Adipocyte (in vitro differentiated cells): ENCODE data around the gene C1orf52.

Source experiments
- DNase-seq: peaks from one replicate; pipeline ENCODE4 v3.0.0-alpha.2; 2015; ENCODE audit warnings: low read depth
- H3K27me3 ChIP-seq: replicated peaks from 2 replicates; pipeline ENCODE4 v1.7.0; 2013; ENCODE audit warnings: mild to moderate bottlenecking, low read length, moderate library complexity; ENCODE audit not compliant: control insufficient read depth, insufficient read depth
- H3K36me3 ChIP-seq: 2 replicates; pipeline ENCODE4 v1.7.0; 2013; ENCODE audit warnings: low read length, mild to moderate bottlenecking, moderate library complexity; ENCODE audit not compliant: control insufficient read depth, insufficient read depth, severe bottlenecking
- H3K4me1 ChIP-seq: 2 replicates; pipeline ENCODE4 v1.7.0; 2013; ENCODE audit warnings: mild to moderate bottlenecking, low read length, moderate library complexity; ENCODE audit not compliant: control insufficient read depth, insufficient read depth
- H3K4me3 ChIP-seq: 2 replicates; pipeline ENCODE4 v1.7.0; 2013; ENCODE audit warnings: mild to moderate bottlenecking, low read length, moderate library complexity
- H3K9ac ChIP-seq: 2 replicates; pipeline ENCODE4 v1.7.0; 2013; ENCODE audit warnings: mild to moderate bottlenecking, low read length, moderate library complexity
- H3K9me3 ChIP-seq: 2 replicates; pipeline ENCODE4 v1.7.0; 2013; ENCODE audit warnings: mild to moderate bottlenecking, low read length, moderate library complexity; ENCODE audit not compliant: control insufficient read depth

Gene C1orf52

GRCh38 chr1:85228972-85229371 lies 30.5 kb downstream of the C1orf52 start:
- DNase-seq = peak; percentile 56
- no peaks in the 10 kb centered on the region for H3K27me3 ChIP-seq
- H3K9me3 ChIP-seq = no peaks in the 10 kb centered on the region
- H3K9ac ChIP-seq = no peak overlapping the region
- no peaks in the 10 kb centered on the region for H3K36me3 ChIP-seq
- peaks cover 17% of the 10 kb centered on the region for H3K4me1 ChIP-seq
- no peak overlapping the region for H3K4me3 ChIP-seq

GRCh38 chr1:85225624-85226380 lies 33.7 kb downstream of the C1orf52 start:
- Histone ChIP-seq H3K4me3 (peak overlapping the region; percentile 24), H3K36me3 (no peaks in the 10 kb centered on the region), H3K9me3 (no peaks in the 10 kb centered on the region), H3K4me1 (peaks cover 17% of the 10 kb centered on the region), H3K9ac (no peak overlapping the region), H3K27me3 (no peaks in the 10 kb centered on the region)
- peak; percentile 45 for DNase-seq

DNA sequence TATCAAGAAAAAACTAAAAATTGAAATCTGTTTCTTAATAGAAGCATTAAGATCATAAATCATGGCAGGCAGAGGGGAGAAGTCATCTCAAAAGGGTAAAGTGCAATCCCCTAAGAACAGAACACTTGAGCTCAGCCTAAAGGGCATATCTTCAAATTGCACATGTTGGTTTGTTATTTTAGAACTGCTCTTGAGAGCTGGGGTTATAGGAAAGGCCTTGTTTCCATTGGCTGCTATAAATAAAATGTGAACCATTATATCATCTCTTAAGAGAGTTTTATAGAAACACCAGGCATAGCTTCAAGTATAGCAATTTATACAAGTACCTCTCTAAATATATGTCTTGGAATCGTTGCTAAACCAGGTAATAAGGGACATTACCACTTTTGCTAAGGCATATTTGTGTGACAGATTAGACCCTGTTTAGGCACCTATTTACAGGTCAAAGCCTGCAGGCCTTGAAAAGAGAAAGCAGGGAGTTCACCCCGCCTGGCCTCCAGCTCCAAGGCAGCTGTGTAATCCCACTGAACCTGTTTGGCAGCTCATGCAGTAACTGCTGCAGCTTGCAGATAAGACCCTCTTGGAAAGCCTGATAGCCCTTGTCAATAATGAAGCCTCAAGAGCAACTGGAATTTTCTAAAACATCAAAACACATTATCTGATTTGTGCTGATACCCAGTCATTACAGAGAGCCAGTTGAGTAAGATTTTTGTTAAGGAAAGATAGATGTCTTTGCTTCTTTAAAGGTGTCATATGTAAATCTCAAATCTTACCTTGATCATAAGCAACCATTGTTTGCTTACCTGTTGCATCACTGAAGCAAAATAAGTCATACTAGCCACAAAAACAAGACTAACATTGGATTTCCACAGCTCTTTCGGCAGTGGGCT lies 34.5 kb downstream of the C1orf52 start:
- H3K9me3 ChIP-seq = no peaks in the 10 kb centered on the region
- peaks cover 17% of the 10 kb centered on the region for H3K4me1 ChIP-seq
- H3K27me3 ChIP-seq = no peaks in the 10 kb centered on the region
- H3K9ac ChIP-seq = no peak overlapping the region
- no peaks in the 10 kb centered on the region for H3K36me3 ChIP-seq
- H3K4me3 ChIP-seq = no peak overlapping the region
- DNase-seq = peak; percentile 39

DNA sequence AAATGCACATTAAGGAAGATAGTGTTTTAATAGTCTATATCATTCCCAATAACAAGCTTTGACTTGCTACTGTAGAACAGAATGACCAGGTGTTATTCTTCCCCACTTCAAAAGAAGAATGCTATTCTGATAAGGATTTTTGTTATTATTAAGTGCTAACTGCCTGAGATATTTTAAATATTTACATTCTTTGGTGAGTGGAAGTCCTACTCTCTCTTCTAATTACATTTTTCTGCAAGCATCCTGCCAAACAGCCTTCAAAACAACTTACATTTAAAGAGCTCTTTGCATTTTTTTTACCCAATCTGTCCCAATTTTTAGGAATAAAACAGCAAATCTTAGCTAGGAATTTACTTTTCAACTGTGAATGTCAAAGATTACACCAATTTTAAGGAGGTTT lies 35.2 kb downstream of the C1orf52 start:
- Histone ChIP-seq H3K4me1 (peaks cover 17% of the 10 kb centered on the region), H3K4me3 (no peak overlapping the region), H3K27me3 (no peaks in the 10 kb centered on the region), H3K36me3 (no peaks in the 10 kb centered on the region), H3K9me3 (no peaks in the 10 kb centered on the region), H3K9ac (no peak overlapping the region)
- no peak for DNase-seq

- no peaks in the 10 kb centered on the region for H3K36me3 ChIP-seq
- peaks cover 17% of the 10 kb centered on the region for H3K4me1 ChIP-seq
- no peak overlapping the region for H3K9ac ChIP-seq
- no peak for DNase-seq
- no peak overlapping the region for H3K4me3 ChIP-seq
- H3K27me3 ChIP-seq = no peaks in the 10 kb centered on the region
- no peaks in the 10 kb centered on the region for H3K9me3 ChIP-seq
These were observed 36.1 kb downstream of the C1orf52 start for GRCh38 chr1:85223334-85223733.

DNA sequence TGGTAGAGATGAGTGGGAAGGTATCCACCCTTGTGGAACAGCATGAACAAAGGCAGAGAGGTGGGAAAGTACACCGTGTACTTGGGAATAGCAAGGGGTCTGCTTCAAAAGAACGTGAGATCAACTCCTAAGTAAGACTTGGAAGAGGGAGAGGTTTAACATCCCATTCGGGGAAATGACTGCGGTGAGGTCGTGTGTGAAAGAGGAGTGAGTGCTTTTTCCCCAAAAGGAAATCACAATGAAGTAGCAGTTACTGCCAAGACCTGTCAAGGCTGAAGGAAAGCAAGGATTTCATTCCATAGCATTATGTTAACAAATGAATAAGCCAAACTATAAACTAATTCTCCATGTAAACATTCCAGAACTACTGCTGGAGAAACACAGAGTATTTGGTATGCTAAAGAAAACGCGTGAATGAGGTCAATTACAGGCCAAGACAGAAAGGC lies 38.7 kb downstream of the C1orf52 start:
- Histone ChIP-seq H3K36me3 (no peaks in the 10 kb centered on the region), H3K9me3 (no peaks in the 10 kb centered on the region), H3K4me1 (peaks cover 13% of the 10 kb centered on the region), H3K4me3 (no peak overlapping the region), H3K9ac (no peak overlapping the region), H3K27me3 (no peaks in the 10 kb centered on the region)
- peak; percentile 88 for DNase-seq

GRCh38 chr1:85219853-85220610 lies 39.4 kb downstream of the C1orf52 start:
- Histone ChIP-seq H3K9ac (no peak overlapping the region), H3K4me1 (peaks cover 5% of the 10 kb centered on the region), H3K36me3 (no peaks in the 10 kb centered on the region), H3K27me3 (no peaks in the 10 kb centered on the region), H3K9me3 (no peaks in the 10 kb centered on the region), H3K4me3 (no peak overlapping the region)
- no peak for DNase-seq

DNA sequence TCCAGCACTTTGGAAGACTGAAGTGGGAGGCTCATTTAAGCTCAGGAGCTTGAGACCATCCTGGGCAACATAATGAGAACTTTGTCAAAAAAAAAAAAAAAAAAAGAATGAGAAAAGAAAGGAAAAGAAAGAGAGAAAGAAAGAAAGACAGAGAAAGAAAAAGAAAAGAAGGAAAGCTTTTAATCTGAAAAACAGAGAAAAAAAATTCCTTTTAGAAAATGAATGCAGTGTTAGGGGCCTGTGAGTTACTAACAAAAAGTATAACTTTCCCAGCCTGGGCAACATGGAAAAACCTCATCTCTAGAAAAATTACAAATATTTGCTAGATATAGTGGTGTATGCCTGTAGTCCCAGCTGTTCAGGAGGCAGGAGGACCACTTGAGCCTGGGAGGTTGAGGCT lies 42.8 kb downstream of the C1orf52 start:
- Histone ChIP-seq H3K4me3 (no peak overlapping the region), H3K36me3 (no peaks in the 10 kb centered on the region), H3K9ac (no peak overlapping the region), H3K4me1 (no peaks in the 10 kb centered on the region), H3K27me3 (no peaks in the 10 kb centered on the region), H3K9me3 (no peaks in the 10 kb centered on the region)
- DNase-seq = no peak

DNA sequence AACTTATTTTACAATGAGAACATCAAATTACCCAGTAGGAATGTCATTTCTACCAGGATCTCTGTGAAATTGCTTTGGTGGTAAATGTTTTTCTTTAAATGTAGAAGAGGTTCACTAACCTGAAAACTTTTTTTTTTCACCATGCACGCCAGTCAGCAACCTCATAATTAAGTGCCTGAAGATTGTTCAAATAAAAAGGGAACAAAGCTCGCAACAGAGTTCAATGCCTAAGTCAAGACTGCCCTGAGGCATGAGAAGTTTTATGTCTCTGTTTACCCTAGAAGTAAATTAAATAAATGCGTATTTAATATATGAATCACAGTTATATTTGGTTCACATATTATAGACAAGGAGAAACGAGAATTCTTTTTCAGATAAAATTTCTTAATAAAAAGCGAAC lies 44.8 kb downstream of the C1orf52 start:
- DNase-seq = no peak
- Histone ChIP-seq H3K36me3 (no peaks in the 10 kb centered on the region), H3K9ac (no peak overlapping the region), H3K9me3 (no peaks in the 10 kb centered on the region), H3K4me1 (no peaks in the 10 kb centered on the region), H3K4me3 (no peak overlapping the region), H3K27me3 (no peaks in the 10 kb centered on the region)

DNA sequence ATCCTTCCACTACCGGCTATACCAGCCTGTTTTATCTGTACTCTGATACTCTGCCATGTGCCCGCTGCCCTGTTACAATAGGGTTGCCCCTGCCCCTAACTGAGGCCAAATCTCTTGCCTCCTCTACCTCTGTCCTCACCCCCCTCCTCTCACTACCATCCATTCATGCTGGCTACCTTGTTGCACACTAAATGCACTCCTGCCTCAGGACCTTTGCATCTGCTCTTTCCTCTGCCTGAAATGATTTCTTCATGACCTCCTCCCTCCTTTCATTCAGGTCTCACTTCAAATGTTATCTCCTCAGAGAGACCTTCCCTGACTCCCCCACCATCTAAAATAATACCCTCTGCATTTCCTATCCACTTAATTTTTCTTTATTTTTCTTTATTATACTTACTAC lies 51.0 kb downstream of the C1orf52 start:
- H3K36me3 ChIP-seq = no peaks in the 10 kb centered on the region
- peaks cover 19% of the 10 kb centered on the region for H3K4me1 ChIP-seq
- DNase-seq = no peak
- no peaks in the 10 kb centered on the region for H3K9me3 ChIP-seq
- no peak overlapping the region for H3K9ac ChIP-seq
- H3K27me3 ChIP-seq = peaks cover 4% of the 10 kb centered on the region
- no peak overlapping the region for H3K4me3 ChIP-seq
